NCI-H82 treated with DMSO at 0.1 percent for 48 hours (cell line): ENCODE results near the gene ATPAF1.

Experiments
- DNase-seq: peaks from one replicate; lab custom pipeline; 2025; ENCODE audit not compliant: unreplicated experiment; lab: John Stamatoyannopoulos, UW

Gene ATPAF1

DNA sequence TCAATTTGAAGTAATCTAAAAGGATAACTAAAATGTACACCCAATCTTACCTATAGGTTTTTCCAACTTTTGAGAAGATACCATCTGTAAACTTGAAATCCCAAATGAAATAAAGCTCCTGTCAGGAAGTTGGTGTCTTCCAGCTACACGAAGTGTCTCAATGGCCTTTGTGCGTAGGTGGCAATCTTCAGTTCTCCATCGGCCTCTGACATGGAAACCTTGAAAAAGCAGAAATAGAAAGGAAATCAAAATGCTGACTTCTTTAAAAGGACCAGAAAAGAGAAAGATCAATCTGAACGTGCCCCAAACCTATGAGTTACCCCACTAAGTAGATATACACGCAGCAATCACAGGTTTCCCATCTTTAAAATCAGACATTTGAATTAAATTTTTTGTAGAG lies 74.1 kb downstream of the ATPAF1 start:
- no peak for DNase-seq

DNA sequence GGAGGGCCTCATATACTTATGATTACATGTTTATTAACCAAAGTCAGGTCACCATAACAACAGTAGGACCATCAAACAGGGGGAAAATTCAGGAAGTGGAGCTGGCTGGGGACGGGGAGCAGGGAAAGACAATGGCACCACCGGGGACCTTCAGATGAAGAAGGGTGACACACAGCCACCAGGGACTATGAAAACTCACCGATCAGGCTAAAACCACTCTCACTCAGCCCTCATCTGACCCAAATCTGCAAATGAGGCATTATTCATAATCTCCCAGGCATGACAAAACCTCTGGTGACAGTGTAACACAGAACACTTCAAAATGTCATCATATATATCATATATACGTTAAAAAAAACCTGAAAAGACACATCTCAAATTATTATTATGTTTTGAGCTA lies 75.3 kb downstream of the ATPAF1 start:
- DNase-seq: no peak

DNA sequence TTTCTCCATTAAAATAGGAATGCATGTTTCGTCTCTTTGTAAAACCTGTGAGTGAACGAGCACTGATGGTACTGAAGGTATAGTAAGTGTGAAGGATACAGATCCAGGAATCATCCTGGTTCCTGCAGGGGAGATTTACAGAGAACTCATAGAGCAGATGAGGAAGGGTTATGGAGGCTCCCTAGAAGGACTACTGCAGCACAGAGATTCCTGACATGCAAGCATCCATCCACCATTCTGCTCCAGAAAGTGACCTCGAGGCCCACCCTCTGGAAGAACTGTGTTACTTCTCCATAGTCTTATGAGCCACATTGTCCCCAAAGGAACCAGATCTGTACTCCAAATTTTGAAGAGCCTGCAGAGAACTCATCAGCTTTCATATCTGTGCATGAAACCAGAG lies 78.6 kb downstream of the ATPAF1 start:
- DNase-seq: no peak

DNA sequence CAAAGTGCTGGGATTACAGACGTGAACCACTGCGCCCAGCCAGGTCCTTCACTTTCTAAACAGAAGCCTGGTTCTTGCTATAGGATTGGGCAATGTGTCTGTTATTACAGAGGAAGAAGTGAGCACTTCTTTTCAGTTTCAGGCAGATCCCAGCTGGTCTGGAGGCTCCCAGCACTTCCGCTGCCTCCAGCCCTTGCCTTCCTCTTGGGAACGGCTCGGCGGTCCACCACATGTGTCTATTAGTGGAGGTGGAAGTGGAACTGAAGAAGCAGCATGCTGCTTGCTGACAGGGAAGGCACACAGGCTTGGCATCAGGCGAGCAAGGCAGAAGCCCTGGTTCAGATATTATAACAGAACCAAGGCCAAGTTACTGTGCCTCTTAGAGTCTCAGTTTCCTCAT lies 81.1 kb downstream of the ATPAF1 start:
- no peak for DNase-seq

DNA sequence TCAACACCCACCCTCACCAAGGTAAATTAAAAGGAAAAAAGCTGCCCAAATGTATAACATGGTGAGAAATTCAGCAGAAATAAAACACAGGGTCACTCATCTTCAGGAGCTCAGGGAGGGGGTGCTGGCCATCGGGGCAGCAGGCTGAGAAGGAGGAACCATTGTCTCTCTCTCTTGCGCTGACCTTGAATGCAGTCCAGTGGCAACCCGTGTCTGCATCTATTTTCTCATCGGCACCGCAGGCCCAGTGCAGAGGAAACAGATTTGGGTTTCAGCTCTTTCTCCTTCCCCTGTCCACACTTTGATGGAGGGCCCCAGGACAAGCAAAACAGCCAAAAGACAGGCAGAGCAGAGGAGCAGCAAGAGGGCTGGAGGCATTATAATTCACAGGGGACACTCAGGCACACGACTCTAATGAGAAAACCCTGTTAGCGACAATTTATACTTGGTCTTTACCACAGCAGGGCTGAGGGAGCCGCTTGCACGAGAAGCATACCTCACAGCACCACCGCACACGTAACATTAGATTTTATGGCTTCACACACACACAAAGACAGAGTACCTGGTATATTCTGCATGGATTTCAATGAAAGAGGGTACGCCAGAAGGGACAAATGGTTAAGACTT lies 82.7 kb downstream of the ATPAF1 start:
- DNase-seq: no peak

DNA sequence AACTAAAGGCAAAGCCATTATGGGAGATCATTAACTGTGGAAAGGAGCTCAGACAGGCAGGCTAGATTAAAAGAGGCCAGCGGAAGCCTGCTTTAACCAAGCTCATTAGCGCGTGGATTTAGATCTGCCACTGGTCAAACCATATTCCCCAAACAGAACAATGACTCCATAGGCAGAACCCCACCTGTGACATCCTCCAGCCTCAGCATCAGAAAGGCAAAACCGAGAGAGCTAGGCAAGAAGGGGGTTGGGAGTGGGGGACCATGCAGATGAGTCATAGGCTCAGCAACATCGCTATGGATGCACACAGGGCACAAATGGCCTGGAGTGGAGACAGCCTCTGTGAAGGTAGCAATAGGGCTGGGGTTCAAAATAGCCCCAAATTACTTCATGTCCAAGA lies 84.7 kb downstream of the ATPAF1 start:
- peak; percentile 53 for DNase-seq

DNA sequence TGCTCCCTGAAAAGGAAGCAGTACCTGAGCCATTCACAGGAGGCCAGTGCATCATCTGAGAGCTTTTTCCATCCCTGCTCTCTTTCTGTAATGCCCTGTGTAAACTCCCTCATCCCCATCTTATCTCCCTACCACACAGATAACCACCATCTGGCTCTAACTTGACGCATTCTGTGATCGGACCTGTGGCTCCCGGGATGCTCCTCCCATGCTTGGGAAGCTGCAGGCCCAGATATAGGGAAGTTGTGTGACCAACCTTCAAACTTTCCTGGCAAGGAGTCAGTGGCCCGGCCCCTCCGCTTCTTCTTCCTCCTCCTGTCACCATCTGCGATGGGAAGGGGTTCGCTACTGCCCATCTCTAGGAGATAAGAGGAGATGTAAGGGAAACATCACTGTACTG lies 85.2 kb downstream of the ATPAF1 start:
- DNase-seq: peak; percentile 66
